Tongue (tissue), 2 donors: ENCODE measurements around the gene ZNF26. TPM values are rescaled to one million over a fixed set of nuclear protein-coding genes. Genes with fewer than 3 reads are reported as not detected.
A peak's percentile ranks its signal among the peaks of the same experiment; 100 is the strongest.
"Not testable (repeated sequence)": the region's sequence is repeated elsewhere in the genome, so short reads cannot be mapped to it uniquely, and the experiment has no call there.

ENCODE experiments used
- DNase-seq: peaks from one replicate; pipeline ENCODE4 v3.0.0-alpha.2; 2015
- total RNA-seq: library from RNA; depleted of rRNA; stranded (reverse); fragments of >200 nt; gene quantifications from one replicate; pipeline ENCODE4 v1.2.3, GENCODE V29; 2014

Gene ZNF26
- total RNA-seq, 1 donor from 2014 or later, result 21.2 TPM

GRCh38 chr12:132956011-132956788 lies 30.0 kb upstream of the ZNF26 start, which contains the start of gene ZNF605:
ZNF605 (minus strand) TSS chr12:132956306; CDS start chr12:132945635, 10,671 bp downstream.
- peak; percentile 96 for DNase-seq

DNA sequence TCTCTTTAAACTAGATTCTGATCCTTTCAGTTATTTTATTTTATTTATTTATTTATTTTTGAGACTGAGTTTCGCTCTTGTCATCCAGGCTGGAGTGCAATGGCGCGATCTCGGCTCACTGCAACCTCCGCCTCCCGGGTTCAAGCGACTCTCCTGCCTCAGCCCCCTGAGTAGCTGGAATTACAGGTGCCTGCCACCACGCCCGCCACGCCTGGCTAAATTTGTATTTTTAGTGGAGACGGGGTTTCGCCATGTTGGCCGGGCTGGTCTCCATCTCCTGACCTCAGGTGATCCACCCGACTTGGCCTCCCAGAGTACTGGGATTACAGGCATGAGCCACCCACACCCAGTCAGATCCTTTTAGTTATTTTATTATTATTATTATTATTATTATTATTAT lies 24.4 kb upstream of the ZNF26 start:
- not testable (repeated sequence) for DNase-seq

DNA sequence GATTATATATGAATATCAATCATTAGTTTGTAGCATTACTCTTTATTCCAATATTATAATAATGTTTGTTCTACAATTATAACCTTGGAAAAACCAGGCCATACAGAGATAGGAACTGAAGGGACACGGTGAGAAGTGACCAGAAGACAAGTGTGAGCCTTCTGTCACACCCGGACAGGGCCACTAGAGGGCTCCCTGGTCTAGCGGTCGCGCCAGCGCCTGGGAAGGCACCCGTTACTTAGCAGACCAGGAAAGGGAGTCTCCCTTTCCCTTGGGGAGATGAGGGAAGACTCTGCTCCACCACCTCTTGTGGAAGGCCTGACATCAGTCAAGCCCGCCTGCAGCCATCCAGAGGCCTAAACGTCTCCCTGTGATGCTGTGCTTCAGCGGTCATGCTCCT lies 22.2 kb upstream of the ZNF26 start:
- DNase-seq, result not testable (repeated sequence)

DNA sequence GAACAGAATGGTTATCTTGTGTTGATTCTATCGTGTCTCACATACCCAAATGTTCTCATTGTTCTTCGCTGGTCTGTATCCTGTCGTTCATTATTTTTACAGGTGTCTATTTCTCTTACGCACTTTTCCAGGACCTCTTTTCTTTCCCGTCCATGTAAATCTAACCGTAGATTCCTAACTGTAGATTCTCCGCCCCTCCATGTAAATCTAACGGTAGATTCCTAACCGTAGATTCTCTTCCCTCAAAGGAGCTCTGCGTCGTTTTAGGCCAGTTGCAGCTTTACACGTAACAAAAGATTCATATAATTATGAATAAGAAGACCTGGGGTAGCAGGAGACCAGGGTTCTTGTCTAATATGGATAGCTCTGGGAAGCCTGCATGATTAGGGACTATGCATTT lies 20.4 kb upstream of the ZNF26 start:
- no peak for DNase-seq

- no peak for DNase-seq
These were observed 19.3 kb upstream of the ZNF26 start for GRCh38 chr12:132966676-132967415.

- DNase-seq, result no peak
These were observed 18.4 kb upstream of the ZNF26 start for GRCh38 chr12:132967736-132968135.

GRCh38 chr12:132972374-132972773 lies 13.8 kb upstream of the ZNF26 start:
- no peak for DNase-seq

DNA sequence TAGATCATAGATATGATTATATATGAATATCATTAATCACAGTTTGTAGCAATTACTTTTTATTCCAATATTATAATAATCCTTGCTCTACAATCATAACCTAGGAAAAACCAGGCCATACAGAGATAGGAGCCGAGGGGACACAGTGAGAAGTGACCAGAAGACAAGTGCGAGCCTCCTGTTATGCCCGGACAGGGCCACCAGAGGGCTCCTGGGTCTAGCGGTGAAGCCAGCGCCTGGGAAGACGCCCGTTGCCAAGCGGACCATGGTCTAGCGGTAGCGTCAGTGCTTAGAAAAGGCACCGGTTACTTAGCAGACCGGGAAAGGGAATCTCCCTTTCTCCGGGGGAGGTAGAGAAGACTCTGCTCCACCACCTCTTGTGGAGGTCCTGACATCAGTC lies 9.3 kb upstream of the ZNF26 start:
- not testable (repeated sequence) for DNase-seq

GRCh38 chr12:132986885-132987225 lies 688 bp downstream of the ZNF26 start:
- DNase-seq, result peak; percentile 0

DNA sequence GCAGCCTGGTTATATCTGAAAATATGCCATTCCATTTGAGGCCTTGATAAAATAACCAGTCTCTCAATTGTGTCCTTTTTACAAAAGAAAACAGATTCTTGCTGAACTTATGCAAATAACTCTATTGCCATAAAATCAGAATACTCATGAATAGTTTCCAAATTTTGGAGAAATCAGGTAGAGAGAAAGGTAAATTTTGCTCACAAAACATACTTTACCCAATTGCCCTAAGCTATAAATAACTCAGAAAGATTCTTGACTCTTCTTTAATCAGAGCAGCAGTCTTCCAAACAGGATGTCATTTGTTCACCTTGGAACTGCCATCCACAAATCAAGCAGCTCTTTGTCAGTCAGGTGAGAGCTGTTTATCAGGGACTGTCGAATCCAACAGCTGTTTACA lies 12.6 kb downstream of the ZNF26 start:
- no peak for DNase-seq

GRCh38 chr12:133010657-133011297 lies 24.6 kb downstream of the ZNF26 start:
- no peak for DNase-seq

GRCh38 chr12:133023566-133023965 lies 37.4 kb downstream of the ZNF26 start:
- DNase-seq, result no peak

DNA sequence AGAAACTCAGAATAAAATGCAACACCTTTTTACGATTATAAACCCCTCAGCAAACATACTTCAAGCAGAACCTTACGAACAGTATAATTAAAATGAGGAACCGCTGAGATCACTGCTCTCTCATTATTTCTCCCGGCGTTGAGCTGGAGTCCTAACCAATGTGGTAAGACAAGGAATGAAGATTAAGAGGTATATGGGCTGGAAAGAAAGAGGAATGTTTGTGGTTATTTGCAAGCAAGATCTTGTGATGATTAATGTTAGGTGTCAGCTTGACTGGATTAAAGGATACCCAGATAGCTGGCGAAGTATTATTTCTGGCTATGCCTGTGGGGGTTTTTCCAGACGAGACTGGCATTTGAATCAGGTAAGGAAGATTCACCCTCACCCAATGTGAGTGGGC lies 40.8 kb downstream of the ZNF26 start:
- no peak for DNase-seq

GRCh38 chr12:133037207-133038005 lies 51.2 kb downstream of the ZNF26 start, which contains the start of gene ZNF84:
ZNF84 (plus strand) TSS chr12:133037509; CDS start chr12:133041468, 3,959 bp downstream.
- peak; percentile 99 for DNase-seq

- no peak for DNase-seq
These were observed 52.0 kb downstream of the ZNF26 start for GRCh38 chr12:133038118-133038709.

- DNase-seq, result no peak
These were observed 60.5 kb downstream of the ZNF26 start for GRCh38 chr12:133046698-133047097.

GRCh38 chr12:133057446-133057845 lies 71.3 kb downstream of the ZNF26 start:
- DNase-seq, result no peak

- DNase-seq, result no peak
These were observed 72.3 kb downstream of the ZNF26 start for GRCh38 chr12:133058203-133059113.

DNA sequence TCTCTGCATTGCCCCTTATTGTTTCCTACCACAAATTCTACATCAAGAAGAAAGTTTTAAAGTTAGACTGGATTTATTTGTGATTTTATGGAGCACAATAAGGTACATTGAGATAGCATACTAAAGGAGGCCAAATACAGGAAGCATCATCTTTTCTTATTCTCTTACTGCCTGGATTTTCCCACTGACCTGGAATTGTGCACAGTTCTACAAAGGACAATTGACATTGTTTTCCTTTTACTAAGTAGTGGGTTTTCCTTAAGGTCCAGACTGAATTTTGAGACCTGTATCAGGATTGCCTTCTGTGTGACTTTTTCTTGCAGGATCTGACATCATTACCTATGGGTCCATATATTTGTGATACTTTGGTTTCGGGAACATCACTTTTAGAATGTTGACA lies 75.8 kb downstream of the ZNF26 start:
- DNase-seq, result no peak

- DNase-seq, result no peak
These were observed 77.4 kb downstream of the ZNF26 start for GRCh38 chr12:133063556-133063955.

DNA sequence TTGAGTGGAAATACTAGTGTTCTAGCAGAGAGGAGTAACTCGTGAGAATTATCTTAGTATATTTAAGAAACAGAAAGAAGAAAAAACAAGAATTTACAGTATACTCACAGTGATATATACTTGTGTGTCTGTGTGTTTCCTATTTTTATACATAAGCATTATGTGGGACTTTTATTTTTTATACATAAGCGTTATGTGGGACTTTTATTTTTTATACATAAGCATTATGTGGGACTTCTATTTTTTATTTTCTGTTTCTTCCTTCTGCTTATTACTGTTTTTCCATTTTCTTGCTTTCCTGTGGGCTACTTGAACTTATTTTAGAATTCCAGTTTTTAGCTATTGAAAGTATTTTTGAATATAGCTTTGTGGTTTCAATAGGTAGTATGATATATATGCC lies 87.7 kb downstream of the ZNF26 start:
- no peak for DNase-seq
